ENCODE measurements around the gene MAP3K20. TPM values are rescaled to one million over a fixed set of nuclear protein-coding genes. Genes with fewer than 3 reads are reported as not detected.

The MAP3K20 gene
- total and polyA plus RNA-seq, 3 experiments from 2014 or later: 1.9 to 14.1 (median 11.2) TPM

DNA sequence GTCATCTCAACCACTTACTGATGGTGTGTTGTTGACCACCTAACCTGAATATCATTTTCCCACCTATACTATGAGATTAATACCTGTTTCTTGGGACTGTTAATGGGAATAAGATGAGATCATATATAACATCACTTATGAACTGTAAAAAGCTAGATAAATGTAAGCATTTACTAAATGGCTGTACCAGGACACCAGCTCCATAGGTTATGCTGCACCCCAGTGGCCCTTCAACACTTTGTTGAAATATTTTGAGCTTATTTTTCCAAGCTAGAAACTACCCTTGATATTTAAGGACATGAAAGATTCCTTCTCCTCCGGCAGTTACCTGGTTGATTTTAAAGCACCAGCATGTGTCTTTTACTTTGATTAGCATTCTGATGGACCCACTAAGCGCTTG, 141.0 kb downstream of the MAP3K20 start:
- DNase-seq: no peak
- ChIA-PET POLR2A (no interaction called here), CTCF (interaction anchor here (2.1 kb wide), 1 partner anchor 190 kb away, joined by 11 read pairs; no protein-coding TSS in a partner anchor)
- Mint-ChIP-seq H3K27ac (no peak overlapping the region), H3K9me3 (no peaks in the 10 kb centered on the region), H3K36me3 (no peaks in the 10 kb centered on the region), H3K4me1 (peaks cover 4 to 7% (median 5%) of the 10 kb centered on the region in 3 donors), H3K4me3 (no peak overlapping the region), H3K27me3 (no peaks in the 10 kb centered on the region)
- Histone ChIP-seq H3K9me3 (ENCODE audit: low read length) (no peaks in the 10 kb centered on the region), H3K27ac (ENCODE audit: low read depth, low read length) (no peak overlapping the region), H3K27me3 (ENCODE audit: insufficient read depth, low read length, poor library complexity, severe bottlenecking) (no peaks in the 10 kb centered on the region), H3K4me1 (ENCODE audit: insufficient read depth, low read length) (no peaks in the 10 kb centered on the region), H3K36me3 (ENCODE audit: insufficient read depth, low read length) (no peaks in the 10 kb centered on the region), H3K4me3 (ENCODE audit: low read length) (no peak overlapping the region)

DNA sequence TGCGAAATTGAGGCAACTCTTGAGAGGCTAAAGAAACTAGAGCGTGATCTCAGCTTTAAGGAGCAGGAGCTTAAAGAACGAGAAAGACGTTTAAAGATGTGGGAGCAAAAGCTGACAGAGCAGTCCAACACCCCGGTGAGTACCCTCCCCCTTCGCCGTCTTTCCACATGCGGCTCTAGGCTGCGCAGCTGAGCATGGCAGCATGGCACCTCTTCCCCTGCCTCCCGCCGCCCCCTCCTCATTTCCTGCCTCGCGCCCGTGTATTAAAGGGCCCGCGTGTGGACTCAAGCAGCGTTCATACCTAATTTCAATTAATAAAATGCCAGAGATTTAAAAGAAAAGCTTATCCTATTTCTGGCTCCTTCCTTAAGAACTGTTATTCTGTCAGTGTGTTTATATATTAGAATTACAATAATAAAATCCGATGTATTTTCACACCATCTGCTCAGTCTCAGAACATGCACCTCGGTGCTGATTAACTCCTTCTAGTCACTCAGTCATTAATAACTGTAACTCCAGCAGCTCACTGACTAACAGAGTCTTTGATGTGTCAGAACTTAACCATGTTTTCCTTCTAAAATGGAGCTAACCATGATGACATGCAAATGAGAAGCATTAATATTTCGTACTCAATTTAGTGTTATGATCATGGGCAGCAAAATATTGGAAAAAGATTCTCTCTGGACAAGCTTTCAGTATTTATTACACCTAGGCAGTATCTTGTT, 141.6 kb downstream of the MAP3K20 start:
- no peaks in the 10 kb centered on the region for H3K36me3 Mint-ChIP-seq

DNA sequence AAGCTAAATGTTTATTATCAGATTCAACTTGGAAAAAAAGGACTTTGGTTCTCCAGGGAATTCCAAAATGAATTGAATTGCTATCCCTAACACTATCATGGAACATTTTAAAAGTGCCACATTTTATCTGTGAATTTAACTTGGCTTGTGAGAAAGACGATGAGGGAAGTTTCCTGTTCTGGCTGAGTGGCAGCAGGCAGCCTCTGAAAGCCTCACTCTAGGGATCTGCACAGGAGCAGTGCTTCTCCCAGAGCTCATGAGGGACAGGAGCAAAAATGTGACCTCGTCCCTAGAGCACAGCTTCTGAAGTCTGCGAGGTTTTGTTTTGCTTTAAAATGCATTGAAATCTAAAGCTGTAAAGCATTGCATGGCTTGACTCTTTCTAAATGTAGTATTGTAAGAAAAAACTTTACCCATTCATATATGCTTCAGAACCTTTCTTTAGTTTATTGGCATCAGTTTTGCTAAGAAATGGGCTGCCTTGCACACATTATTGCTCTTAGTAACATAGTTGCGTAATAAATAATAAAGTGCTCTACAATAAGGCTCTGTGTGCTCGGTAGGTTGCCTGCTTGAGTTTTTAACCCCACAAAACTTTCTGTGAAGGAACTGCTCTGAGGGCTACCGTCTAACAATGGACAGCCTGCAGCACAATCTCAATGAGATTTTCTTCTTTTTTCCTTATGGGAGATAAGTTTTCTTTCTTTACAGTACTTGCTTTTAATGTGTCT, 142.8 kb downstream of the MAP3K20 start:
- H3K27me3 ChIP-seq (ENCODE audit: insufficient read depth, low read length, poor library complexity, severe bottlenecking): no peaks in the 10 kb centered on the region
- no peaks in the 10 kb centered on the region for H3K36me3 ChIP-seq (ENCODE audit: insufficient read depth, low read length)
- Mint-ChIP-seq H3K27me3 (no peaks in the 10 kb centered on the region), H3K36me3 (no peaks in the 10 kb centered on the region), H3K27ac (no peak overlapping the region), H3K9me3 (no peaks in the 10 kb centered on the region), H3K4me1 (peaks cover 4 to 7% (median 5%) of the 10 kb centered on the region in 3 donors), H3K4me3 (no peak overlapping the region)
- no peaks in the 10 kb centered on the region for H3K4me1 ChIP-seq (ENCODE audit: insufficient read depth, low read length)
- no peak for DNase-seq
- POLR2A ChIA-PET: no interaction called here
- CTCF ChIA-PET: interaction anchor here (1.0 kb wide), 1 partner anchor 8 kb away, joined by 5 read pairs; no protein-coding TSS in a partner anchor
- no peak overlapping the region for H3K27ac ChIP-seq (ENCODE audit: low read depth, low read length)
- no peak overlapping the region for H3K4me3 ChIP-seq (ENCODE audit: low read length)
- no peaks in the 10 kb centered on the region for H3K9me3 ChIP-seq (ENCODE audit: low read length)

More for the DNA sequence above, 141.6 kb downstream of the MAP3K20 start:
- no peak overlapping the region for H3K4me3 Mint-ChIP-seq
- no peak overlapping the region for H3K27ac Mint-ChIP-seq
- Histone ChIP-seq H3K4me1 (ENCODE audit: insufficient read depth, low read length) (no peaks in the 10 kb centered on the region), H3K4me3 (ENCODE audit: low read length) (no peak overlapping the region), H3K27ac (ENCODE audit: low read depth, low read length) (no peak overlapping the region), H3K27me3 (ENCODE audit: insufficient read depth, low read length, poor library complexity, severe bottlenecking) (no peaks in the 10 kb centered on the region), H3K36me3 (ENCODE audit: insufficient read depth, low read length) (no peaks in the 10 kb centered on the region), H3K9me3 (ENCODE audit: low read length) (no peaks in the 10 kb centered on the region)
- peaks cover 4 to 7% (median 5%) of the 10 kb centered on the region in 3 donors for H3K4me1 Mint-ChIP-seq
- H3K27me3 Mint-ChIP-seq: no peaks in the 10 kb centered on the region
- ChIA-PET CTCF (interaction anchor here (2.1 kb wide), 1 partner anchor 190 kb away, joined by 11 read pairs; no protein-coding TSS in a partner anchor), POLR2A (no interaction called here)
- no peak for DNase-seq
- H3K9me3 Mint-ChIP-seq: no peaks in the 10 kb centered on the region

DNA sequence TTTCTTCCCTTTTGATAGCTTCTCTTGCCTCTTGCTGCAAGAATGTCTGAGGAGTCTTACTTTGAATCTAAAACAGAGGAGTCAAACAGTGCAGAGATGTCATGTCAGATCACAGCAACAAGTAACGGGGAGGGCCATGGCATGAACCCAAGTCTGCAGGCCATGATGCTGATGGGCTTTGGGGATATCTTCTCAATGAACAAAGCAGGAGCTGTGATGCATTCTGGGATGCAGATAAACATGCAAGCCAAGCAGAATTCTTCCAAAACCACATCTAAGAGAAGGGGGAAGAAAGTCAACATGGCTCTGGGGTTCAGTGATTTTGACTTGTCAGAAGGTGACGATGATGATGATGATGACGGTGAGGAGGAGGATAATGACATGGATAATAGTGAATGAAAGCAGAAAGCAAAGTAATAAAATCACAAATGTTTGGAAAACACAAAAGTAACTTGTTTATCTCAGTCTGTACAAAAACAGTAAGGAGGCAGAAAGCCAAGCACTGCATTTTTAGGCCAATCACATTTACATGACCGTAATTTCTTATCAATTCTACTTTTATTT, 145.6 kb downstream of the MAP3K20 start:
- no peaks in the 10 kb centered on the region for H3K27me3 Mint-ChIP-seq
- Histone ChIP-seq H3K4me3 (ENCODE audit: low read length) (no peak overlapping the region), H3K27me3 (ENCODE audit: insufficient read depth, low read length, poor library complexity, severe bottlenecking) (no peaks in the 10 kb centered on the region), H3K4me1 (ENCODE audit: insufficient read depth, low read length) (no peaks in the 10 kb centered on the region), H3K9me3 (ENCODE audit: low read length) (no peaks in the 10 kb centered on the region), H3K36me3 (ENCODE audit: insufficient read depth, low read length) (no peaks in the 10 kb centered on the region), H3K27ac (ENCODE audit: low read depth, low read length) (no peak overlapping the region)
- ChIA-PET CTCF (no interaction called here), POLR2A (no interaction called here)
- H3K36me3 Mint-ChIP-seq: no peaks in the 10 kb centered on the region
- DNase-seq: no peak
- peaks cover 4 to 7% (median 5%) of the 10 kb centered on the region in 3 donors for H3K4me1 Mint-ChIP-seq
- H3K27ac Mint-ChIP-seq: no peak overlapping the region
- H3K4me3 Mint-ChIP-seq: no peak overlapping the region
- H3K9me3 Mint-ChIP-seq: no peaks in the 10 kb centered on the region

DNA sequence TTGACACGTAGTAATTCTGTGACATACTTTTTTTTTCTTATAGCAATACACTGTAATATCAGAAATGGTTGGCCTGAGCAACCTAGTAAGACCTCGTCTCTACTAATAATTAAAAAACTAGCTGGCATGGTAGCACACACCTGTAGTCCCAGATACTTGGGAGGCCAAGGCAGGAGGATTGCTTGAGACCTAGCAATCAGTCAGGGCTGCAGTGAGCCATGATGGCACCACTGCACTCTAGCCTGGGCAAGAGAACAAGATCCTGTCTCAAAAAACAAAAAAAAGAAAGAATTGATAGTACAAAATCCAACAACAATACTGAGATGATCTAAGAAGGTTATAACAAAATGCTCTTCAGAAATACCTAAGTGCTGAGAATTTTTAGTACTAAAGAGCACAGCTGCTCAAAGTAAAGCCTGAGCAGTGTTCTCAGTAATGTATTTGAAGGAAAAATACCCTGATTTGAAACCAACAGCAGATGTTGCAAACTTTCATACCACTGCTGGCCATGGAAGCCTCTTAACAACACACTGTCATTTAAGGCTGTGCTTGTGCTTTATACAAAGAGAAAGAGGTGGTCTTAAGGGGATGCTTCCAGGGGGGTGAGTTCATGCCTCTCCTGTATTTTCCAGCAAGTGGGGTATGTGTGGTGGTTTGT, 146.4 kb downstream of the MAP3K20 start:
- Mint-ChIP-seq H3K27me3 (peaks cover 0 to under 1% of the 10 kb centered on the region in 2 donors), H3K4me3 (no peak overlapping the region), H3K27ac (no peak overlapping the region), H3K4me1 (peaks cover 4 to 7% (median 5%) of the 10 kb centered on the region in 3 donors), H3K9me3 (no peaks in the 10 kb centered on the region), H3K36me3 (no peaks in the 10 kb centered on the region)
- Histone ChIP-seq H3K9me3 (ENCODE audit: low read length) (no peaks in the 10 kb centered on the region), H3K36me3 (ENCODE audit: insufficient read depth, low read length) (no peaks in the 10 kb centered on the region), H3K27me3 (ENCODE audit: insufficient read depth, low read length, poor library complexity, severe bottlenecking) (no peaks in the 10 kb centered on the region), H3K4me1 (ENCODE audit: insufficient read depth, low read length) (no peaks in the 10 kb centered on the region), H3K4me3 (ENCODE audit: low read length) (no peak overlapping the region), H3K27ac (ENCODE audit: low read depth, low read length) (no peak overlapping the region)
- ChIA-PET POLR2A (no interaction called here), CTCF (interaction anchor here (1.0 to 2.8 kb wide), 2 partner anchors 11 to 194 kb away, joined by 3 to 11 read pairs; no protein-coding TSS in a partner anchor)
- DNase-seq: no peak

- Histone ChIP-seq H3K4me1 (ENCODE audit: insufficient read depth, low read length) (no peaks in the 10 kb centered on the region), H3K9me3 (ENCODE audit: low read length) (no peaks in the 10 kb centered on the region), H3K27ac (ENCODE audit: low read depth, low read length) (no peak overlapping the region), H3K36me3 (ENCODE audit: insufficient read depth, low read length) (no peaks in the 10 kb centered on the region), H3K27me3 (ENCODE audit: insufficient read depth, low read length, poor library complexity, severe bottlenecking) (no peaks in the 10 kb centered on the region), H3K4me3 (ENCODE audit: low read length) (no peak overlapping the region)
- no peak for DNase-seq
- CTCF ChIA-PET: interaction anchor here (2.8 kb wide), 1 partner anchor 13 kb away, joined by 11 read pairs; no protein-coding TSS in a partner anchor
- Mint-ChIP-seq H3K27me3 (peaks cover 4% of the 10 kb centered on the region in 2 donors), H3K4me1 (peaks cover 2 to 5% (median 3%) of the 10 kb centered on the region in 3 donors), H3K4me3 (no peak overlapping the region), H3K36me3 (no peaks in the 10 kb centered on the region), H3K27ac (peak overlapping the region in 1 of 8 donors; percentile 79), H3K9me3 (no peaks in the 10 kb centered on the region)
- POLR2A ChIA-PET: no interaction called here
Observed at GRCh38 chr2:173223871-173224270, 148.2 kb downstream of the MAP3K20 start.

GRCh38 chr2:173226899-173227698, 151.5 kb downstream of the MAP3K20 start:
- Histone ChIP-seq H3K36me3 (ENCODE audit: insufficient read depth, low read length) (no peaks in the 10 kb centered on the region), H3K9me3 (ENCODE audit: low read length) (no peaks in the 10 kb centered on the region), H3K4me1 (ENCODE audit: insufficient read depth, low read length) (no peaks in the 10 kb centered on the region), H3K27ac (ENCODE audit: low read depth, low read length) (no peak overlapping the region), H3K27me3 (ENCODE audit: insufficient read depth, low read length, poor library complexity, severe bottlenecking) (no peaks in the 10 kb centered on the region), H3K4me3 (ENCODE audit: low read length) (no peak overlapping the region)
- DNase-seq: no peak
- POLR2A ChIA-PET: no interaction called here
- Mint-ChIP-seq H3K27me3 (peaks cover 4% of the 10 kb centered on the region in 2 donors), H3K4me3 (no peak overlapping the region), H3K36me3 (peaks cover 0 to 2% (median 0%) of the 10 kb centered on the region in 3 donors), H3K9me3 (no peaks in the 10 kb centered on the region), H3K27ac (no peak overlapping the region), H3K4me1 (no peaks in the 10 kb centered on the region)
- CTCF ChIA-PET: no interaction called here
